ENCODE results near the gene RTP3.

RTP3 gene

DNA sequence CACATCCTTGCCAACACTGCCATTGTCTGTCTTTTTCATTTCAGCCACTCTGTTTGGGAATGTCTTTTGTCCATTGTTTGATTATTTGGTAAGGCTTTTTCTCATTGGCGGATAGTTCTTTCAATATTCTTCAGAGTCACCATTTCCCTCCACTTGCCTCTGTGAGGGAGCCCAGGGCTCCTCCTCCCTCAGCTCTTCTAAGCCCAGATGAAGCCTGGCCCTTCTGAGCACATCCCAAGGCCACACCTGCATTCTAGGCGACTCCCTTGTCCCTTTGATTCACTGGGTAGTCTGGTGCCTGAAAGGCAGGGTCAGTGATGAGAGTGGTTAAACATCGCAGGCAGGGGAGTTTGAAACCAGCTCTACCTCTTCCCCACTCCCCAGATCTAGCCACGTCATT is 20.6 kb upstream of the RTP3 start:
- DNase-seq (ENCODE audit: low read depth in 1 of 2, low spot score in 1 of 2) = no peak
- TF ChIP-seq JUND (IDR thresholded peaks at IDR 0.05; ENCODE audit: low read depth) = no peak
- in situ Hi-C loops (cut with HindIII; ENCODE audit: low pct_unique_long_range_greater_than_20kb, low sequenced_read_pairs) = no loop called here

- no peak for DNase-seq (ENCODE audit: low read depth in 1 of 2, low spot score in 1 of 2)
- TF ChIP-seq JUND (IDR thresholded peaks at IDR 0.05; ENCODE audit: low read depth) = no peak
- in situ Hi-C loops (cut with HindIII; ENCODE audit: low pct_unique_long_range_greater_than_20kb, low sequenced_read_pairs) = no loop called here
Observed at GRCh38 chr3:46477756-46478155, 20.0 kb upstream of the RTP3 start.

DNA sequence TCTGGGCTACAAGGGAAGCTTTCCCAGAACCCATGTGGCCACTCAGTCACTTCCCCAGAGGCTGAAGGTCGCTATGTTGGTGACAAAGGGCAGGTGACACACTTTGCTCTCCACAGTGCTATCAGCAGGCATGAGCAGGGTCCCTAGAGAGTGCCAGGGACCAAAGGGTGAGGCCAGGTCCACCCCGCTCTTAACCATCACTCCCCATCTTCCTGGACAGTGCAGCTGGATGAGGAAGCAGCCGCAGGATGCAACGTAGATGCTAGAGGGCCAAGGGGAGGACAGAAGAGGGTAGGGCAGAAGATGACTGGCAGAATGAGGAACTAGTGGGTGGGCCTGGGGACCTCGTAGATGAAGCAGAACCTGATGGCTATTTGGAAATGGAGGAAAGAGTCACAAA is 19.4 kb upstream of the RTP3 start:
- TF ChIP-seq JUND (IDR thresholded peaks at IDR 0.05; ENCODE audit: low read depth) = no peak
- DNase-seq (ENCODE audit: low read depth in 1 of 2, low spot score in 1 of 2) = no peak
- in situ Hi-C loops (cut with HindIII; ENCODE audit: low pct_unique_long_range_greater_than_20kb, low sequenced_read_pairs) = no loop called here

GRCh38 chr3:46479021-46479420 is 18.8 kb upstream of the RTP3 start:
- TF ChIP-seq JUND (IDR thresholded peaks at IDR 0.05; ENCODE audit: low read depth) = no peak
- DNase-seq (ENCODE audit: low read depth in 1 of 2, low spot score in 1 of 2) = no peak
- in situ Hi-C loops (cut with HindIII; ENCODE audit: low pct_unique_long_range_greater_than_20kb, low sequenced_read_pairs) = no loop called here

- in situ Hi-C loops (cut with HindIII; ENCODE audit: low pct_unique_long_range_greater_than_20kb, low sequenced_read_pairs) = no loop called here
- DNase-seq (ENCODE audit: low read depth in 1 of 2, low spot score in 1 of 2) = no peak
- TF ChIP-seq JUND (IDR thresholded peaks at IDR 0.05; ENCODE audit: low read depth) = no peak
Observed at GRCh38 chr3:46479696-46480095, 18.1 kb upstream of the RTP3 start.

DNA sequence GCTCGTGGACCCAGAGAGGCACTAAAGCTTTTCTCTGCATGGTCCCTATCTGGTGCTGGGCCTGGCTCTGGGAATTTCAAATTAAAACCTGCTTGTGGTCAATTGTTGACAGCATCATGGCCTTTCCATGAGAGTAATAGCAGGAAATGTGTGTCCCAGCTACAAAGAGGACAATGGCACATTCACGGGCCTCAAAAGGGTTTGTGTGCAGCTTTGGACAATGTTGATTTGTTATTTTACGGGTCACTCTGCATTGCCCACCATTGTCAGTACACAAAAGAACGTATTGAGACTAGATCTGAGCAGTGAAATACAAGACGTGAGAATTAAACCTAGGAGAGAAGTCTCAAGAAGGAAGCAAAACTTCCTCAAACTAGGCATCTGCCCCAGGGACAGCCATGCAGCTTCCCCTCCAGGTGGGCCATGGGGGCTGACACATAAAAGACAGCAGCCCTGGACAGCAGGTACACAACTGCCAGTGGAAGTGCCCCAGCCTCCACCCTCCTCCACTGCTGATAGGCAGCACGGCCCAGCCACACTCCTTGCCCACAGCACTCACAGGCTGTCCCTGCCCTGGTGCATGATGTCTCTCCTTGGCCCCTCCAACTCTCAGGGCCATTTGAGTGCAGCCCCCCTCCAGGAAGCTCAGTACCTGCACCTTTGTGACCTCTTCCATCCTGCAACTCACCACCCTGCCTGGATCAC is 17.1 kb upstream of the RTP3 start:
- TF ChIP-seq JUND (IDR thresholded peaks at IDR 0.05; ENCODE audit: low read depth) = no peak
- DNase-seq (ENCODE audit: low read depth in 1 of 2, low spot score in 1 of 2) = no peak
- in situ Hi-C loops (cut with HindIII; ENCODE audit: low pct_unique_long_range_greater_than_20kb, low sequenced_read_pairs) = no loop called here

- in situ Hi-C loops (cut with HindIII; ENCODE audit: low pct_unique_long_range_greater_than_20kb, low sequenced_read_pairs) = no loop called here
Observed at GRCh38 chr3:46481636-46482035, 16.1 kb upstream of the RTP3 start.

GRCh38 chr3:46482632-46483350 is 15.0 kb upstream of the RTP3 start:
- TF ChIP-seq JUND (IDR thresholded peaks at IDR 0.05; ENCODE audit: low read depth) = no peak
- in situ Hi-C loops (cut with HindIII; ENCODE audit: low pct_unique_long_range_greater_than_20kb, low sequenced_read_pairs) = no loop called here
- no peak for DNase-seq (ENCODE audit: low read depth in 1 of 2, low spot score in 1 of 2)

More at GRCh38 chr3:46481636-46482035, 16.1 kb upstream of the RTP3 start:
- TF ChIP-seq JUND (IDR thresholded peaks at IDR 0.05; ENCODE audit: low read depth) = no peak
- DNase-seq (ENCODE audit: low read depth in 1 of 2, low spot score in 1 of 2) = no peak

- TF ChIP-seq JUND (IDR thresholded peaks at IDR 0.05; ENCODE audit: low read depth) = no peak
- in situ Hi-C loops (cut with HindIII; ENCODE audit: low pct_unique_long_range_greater_than_20kb, low sequenced_read_pairs) = no loop called here
- DNase-seq (ENCODE audit: low read depth in 1 of 2, low spot score in 1 of 2) = no peak
Observed at GRCh38 chr3:46483825-46484224, 14.0 kb upstream of the RTP3 start.

DNA sequence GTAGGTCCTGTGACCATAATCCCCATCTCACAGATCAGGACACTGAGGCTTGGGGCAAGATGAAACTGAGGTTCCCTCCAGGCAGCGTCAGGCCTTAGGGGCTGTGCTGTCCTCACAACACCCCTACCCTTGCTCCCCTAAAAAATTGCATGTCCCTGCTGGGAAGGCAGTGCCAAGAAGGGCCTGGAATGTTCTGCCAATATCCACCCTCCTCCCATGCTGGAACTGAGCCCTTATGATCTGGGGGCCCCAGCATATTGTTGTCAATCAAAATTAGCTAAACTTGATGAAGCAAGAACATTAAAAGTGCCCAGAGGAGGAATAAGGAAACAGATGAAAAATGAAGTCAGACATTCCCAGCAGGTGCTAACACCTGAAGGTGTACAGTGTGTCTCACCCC is 13.4 kb upstream of the RTP3 start:
- TF ChIP-seq JUND (IDR thresholded peaks at IDR 0.05; ENCODE audit: low read depth) = no peak
- DNase-seq (ENCODE audit: low read depth in 1 of 2, low spot score in 1 of 2) = no peak
- in situ Hi-C loops (cut with HindIII; ENCODE audit: low pct_unique_long_range_greater_than_20kb, low sequenced_read_pairs) = no loop called here

GRCh38 chr3:46484911-46485778 is 12.6 kb upstream of the RTP3 start:
- in situ Hi-C loops (cut with HindIII; ENCODE audit: low pct_unique_long_range_greater_than_20kb, low sequenced_read_pairs) = no loop called here
- no peak for TF ChIP-seq JUND (IDR thresholded peaks at IDR 0.05; ENCODE audit: low read depth)
- no peak for DNase-seq (ENCODE audit: low read depth in 1 of 2, low spot score in 1 of 2)

DNA sequence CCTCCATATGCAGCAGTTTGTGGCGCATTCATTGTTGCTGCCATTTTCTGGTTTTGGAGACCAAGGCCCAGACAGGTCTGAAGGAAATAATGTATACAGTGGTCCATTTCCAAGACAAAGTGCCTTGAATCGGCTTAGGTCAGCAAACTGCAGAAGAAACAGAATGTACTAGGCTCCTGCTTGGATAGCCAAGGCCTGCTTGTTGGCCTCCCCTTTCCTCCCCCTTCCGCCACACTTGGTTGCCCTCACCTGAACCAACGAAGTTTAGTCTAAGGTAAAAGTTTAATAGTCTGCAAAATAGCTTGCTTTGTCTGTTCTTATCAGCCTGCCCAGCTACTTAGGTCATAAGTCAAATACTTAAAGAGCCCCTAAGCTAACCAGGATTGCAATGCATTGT is 12.0 kb upstream of the RTP3 start:
- in situ Hi-C loops (cut with HindIII; ENCODE audit: low pct_unique_long_range_greater_than_20kb, low sequenced_read_pairs) = no loop called here
- DNase-seq (ENCODE audit: low read depth in 1 of 2, low spot score in 1 of 2) = no peak
- no peak for TF ChIP-seq JUND (IDR thresholded peaks at IDR 0.05; ENCODE audit: low read depth)
